ENCODE data around the gene UNC5B. TPM values are rescaled to one million over a fixed set of nuclear protein-coding genes. Genes with fewer than 3 reads are reported as not detected.

The UNC5B gene
- polyA plus RNA-seq, 3 donors: 0.04 to 0.72 TPM; not detected in 1

DNA sequence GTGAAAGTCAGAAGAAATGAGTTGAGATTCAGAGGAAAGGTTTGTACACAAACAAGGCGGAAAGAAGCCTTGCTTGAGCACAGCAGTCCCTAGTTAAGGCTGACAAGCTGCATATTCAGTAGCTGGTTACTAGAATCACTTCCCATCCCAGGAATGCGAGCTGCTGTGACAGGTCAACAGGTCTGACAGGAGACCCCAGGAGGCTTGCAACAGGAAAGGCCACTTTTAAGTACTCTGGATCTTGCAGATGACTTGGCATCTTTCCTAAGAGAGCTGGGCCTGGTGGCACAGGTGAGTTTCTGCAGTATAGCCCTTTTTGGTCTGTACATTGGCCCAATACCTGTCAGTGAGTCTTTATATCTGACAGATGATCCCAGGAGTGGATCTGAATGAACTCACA is 35.7 kb upstream of the UNC5B start:
- no peak overlapping the region for H3K4me3 ChIP-seq (replicated peaks in 1 of 3; ENCODE audit: low read depth in 2 of 3, low read length in 3 of 3)
- DNase-seq: no peak
- no peaks in the 10 kb centered on the region for H3K4me1 ChIP-seq (ENCODE audit: control insufficient read depth in 1 of 2, insufficient read depth in 2 of 2, low read length in 2 of 2)
- Mint-ChIP-seq H3K27ac (no peak overlapping the region), H3K27me3 (ENCODE audit: low read depth in 3 of 3) (peaks cover 1 to 6% (median 3%) of the 10 kb centered on the region in 3 donors), H3K4me3 (no peak overlapping the region), H3K4me1 (no peaks in the 10 kb centered on the region), H3K9me3 (peaks cover 0 to 3% (median 0%) of the 10 kb centered on the region in 7 donors), H3K36me3 (no peaks in the 10 kb centered on the region)
- no peaks in the 10 kb centered on the region for H3K9me3 ChIP-seq (replicated peaks in 1 of 2; ENCODE audit: control insufficient read depth in 1 of 2, insufficient read depth in 1 of 2, low read length in 2 of 2)
- no peak overlapping the region for H3K9ac ChIP-seq (ENCODE audit: insufficient read depth, low read length, poor library complexity, severe bottlenecking)
- no peaks in the 10 kb centered on the region for H3K27me3 ChIP-seq (ENCODE audit: control insufficient read depth in 2 of 2, insufficient read depth in 2 of 2, low read length in 2 of 2)
- H3K4me2 ChIP-seq (replicated peaks; ENCODE audit: extremely low read depth, low read length, poor library complexity, severe bottlenecking): no peak overlapping the region
- H4K20me1 ChIP-seq (ENCODE audit: insufficient read depth, low read length): no peaks in the 10 kb centered on the region
- no peak overlapping the region for H3K27ac ChIP-seq (ENCODE audit: low read depth in 1 of 2, low read length in 2 of 2)
- H2AFZ ChIP-seq (ENCODE audit: insufficient read depth, low read depth, low read length, poor library complexity, severe bottlenecking): no peak overlapping the region
- TF ChIP-seq, protein P1, sequence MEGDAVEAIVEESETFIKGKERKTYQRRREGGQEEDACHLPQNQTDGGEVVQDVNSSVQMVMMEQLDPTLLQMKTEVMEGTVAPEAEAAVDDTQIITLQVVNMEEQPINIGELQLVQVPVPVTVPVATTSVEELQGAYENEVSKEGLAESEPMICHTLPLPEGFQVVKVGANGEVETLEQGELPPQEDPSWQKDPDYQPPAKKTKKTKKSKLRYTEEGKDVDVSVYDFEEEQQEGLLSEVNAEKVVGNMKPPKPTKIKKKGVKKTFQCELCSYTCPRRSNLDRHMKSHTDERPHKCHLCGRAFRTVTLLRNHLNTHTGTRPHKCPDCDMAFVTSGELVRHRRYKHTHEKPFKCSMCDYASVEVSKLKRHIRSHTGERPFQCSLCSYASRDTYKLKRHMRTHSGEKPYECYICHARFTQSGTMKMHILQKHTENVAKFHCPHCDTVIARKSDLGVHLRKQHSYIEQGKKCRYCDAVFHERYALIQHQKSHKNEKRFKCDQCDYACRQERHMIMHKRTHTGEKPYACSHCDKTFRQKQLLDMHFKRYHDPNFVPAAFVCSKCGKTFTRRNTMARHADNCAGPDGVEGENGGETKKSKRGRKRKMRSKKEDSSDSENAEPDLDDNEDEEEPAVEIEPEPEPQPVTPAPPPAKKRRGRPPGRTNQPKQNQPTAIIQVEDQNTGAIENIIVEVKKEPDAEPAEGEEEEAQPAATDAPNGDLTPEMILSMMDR (IDR thresholded peaks at IDR 0.05): no peak
- intact Hi-C loops (cut with micrococcal nuclease): no loop called here
- no peaks in the 10 kb centered on the region for H3K36me3 ChIP-seq (replicated peaks in 1 of 2; ENCODE audit: control insufficient read depth in 1 of 2, insufficient read depth in 2 of 2, low read length in 2 of 2)
- no peaks in the 10 kb centered on the region for H3K79me2 ChIP-seq (ENCODE audit: insufficient read depth, low read length)
- 100% methylated on average over 1 of the region's 2 CpGs for WGBS (ENCODE audit: insufficient coverage)

DNA sequence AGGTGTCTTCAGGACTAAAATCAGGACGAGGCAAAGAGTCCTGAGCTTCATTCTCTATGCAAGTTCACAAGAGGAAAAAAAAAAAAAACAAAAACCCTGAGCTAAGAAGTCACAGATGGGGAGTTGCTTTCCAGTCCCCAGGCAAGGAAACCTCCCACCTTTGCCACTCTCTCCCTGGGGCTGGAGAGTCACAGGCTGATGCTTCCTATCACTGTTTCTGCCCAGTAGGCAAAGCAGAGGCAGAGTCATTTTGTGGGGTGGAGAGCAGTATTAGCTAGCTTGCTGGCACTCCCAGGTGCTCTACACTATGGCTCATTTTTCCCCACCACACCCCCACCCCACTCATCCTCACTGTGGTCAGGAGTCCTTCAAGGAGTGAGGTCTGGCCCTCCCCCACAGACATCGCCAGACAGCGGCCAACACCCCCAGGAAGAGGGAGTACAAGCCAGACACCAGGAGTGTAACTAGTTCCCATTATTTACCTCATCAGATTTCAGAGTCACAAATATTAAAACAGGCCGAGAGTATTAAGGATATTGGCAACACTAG is 34.6 kb upstream of the UNC5B start:
- H3K4me1 Mint-ChIP-seq: no peaks in the 10 kb centered on the region
- intact Hi-C loops (cut with micrococcal nuclease): no loop called here
- no peaks in the 10 kb centered on the region for H3K36me3 Mint-ChIP-seq
- no peak overlapping the region for H3K4me3 Mint-ChIP-seq
- H4K20me1 ChIP-seq (ENCODE audit: insufficient read depth, low read length): no peaks in the 10 kb centered on the region
- no peaks in the 10 kb centered on the region for H3K27me3 ChIP-seq (ENCODE audit: control insufficient read depth in 2 of 2, insufficient read depth in 2 of 2, low read length in 2 of 2)
- no peak overlapping the region for H3K27ac Mint-ChIP-seq
- no peak overlapping the region for H3K9ac ChIP-seq (ENCODE audit: insufficient read depth, low read length, poor library complexity, severe bottlenecking)
- WGBS (ENCODE audit: insufficient coverage): 100% methylated on average over 1 of the region's 4 CpGs
- H2AFZ ChIP-seq (ENCODE audit: insufficient read depth, low read depth, low read length, poor library complexity, severe bottlenecking): no peak overlapping the region
- peaks cover 1 to 7% (median 3%) of the 10 kb centered on the region in 3 donors for H3K27me3 Mint-ChIP-seq (ENCODE audit: low read depth in 3 of 3)
- no peak overlapping the region for H3K4me2 ChIP-seq (replicated peaks; ENCODE audit: extremely low read depth, low read length, poor library complexity, severe bottlenecking)
- TF ChIP-seq, protein P1 (IDR thresholded peaks at IDR 0.05): no peak
- H3K4me1 ChIP-seq (ENCODE audit: control insufficient read depth in 1 of 2, insufficient read depth in 2 of 2, low read length in 2 of 2): no peaks in the 10 kb centered on the region
- peaks cover 0 to 3% (median 0%) of the 10 kb centered on the region in 7 donors for H3K9me3 Mint-ChIP-seq
- H3K36me3 ChIP-seq (replicated peaks in 1 of 2; ENCODE audit: control insufficient read depth in 1 of 2, insufficient read depth in 2 of 2, low read length in 2 of 2): no peaks in the 10 kb centered on the region
- H3K27ac ChIP-seq (ENCODE audit: low read depth in 1 of 2, low read length in 2 of 2): no peak overlapping the region
- no peak overlapping the region for H3K4me3 ChIP-seq (replicated peaks in 1 of 3; ENCODE audit: low read depth in 2 of 3, low read length in 3 of 3)
- H3K79me2 ChIP-seq (ENCODE audit: insufficient read depth, low read length): no peaks in the 10 kb centered on the region
- H3K9me3 ChIP-seq (replicated peaks in 1 of 2; ENCODE audit: control insufficient read depth in 1 of 2, insufficient read depth in 1 of 2, low read length in 2 of 2): no peaks in the 10 kb centered on the region
- DNase-seq: no peak

Data from CD14-positive monocyte (primary cell).